Hematopoietic multipotent progenitor cell (in vitro differentiated cells): ENCODE results near the gene ISM2. TPM values are rescaled to one million over a fixed set of nuclear protein-coding genes. Genes with fewer than 3 reads are reported as not detected.

Source experiments
- DNase-seq, 3 donors: peaks; one replicate each; pipeline ENCODE4 v3.0.0-alpha.2; 2011 to 2015; ENCODE audit warnings: low read depth in 2 of 3, low spot score in 2 of 3
- total RNA-seq: library from RNA; depleted of rRNA; stranded (reverse); fragments of >200 nt; gene quantifications from one replicate; pipeline ENCODE4 v1.2.3, GENCODE V29; 2012

Gene ISM2
- total RNA-seq, 1 donor = 0.27 TPM

- no peak for DNase-seq
Observed at GRCh38 chr14:77508876-77509275, 10.3 kb upstream of the ISM2 start.

DNA sequence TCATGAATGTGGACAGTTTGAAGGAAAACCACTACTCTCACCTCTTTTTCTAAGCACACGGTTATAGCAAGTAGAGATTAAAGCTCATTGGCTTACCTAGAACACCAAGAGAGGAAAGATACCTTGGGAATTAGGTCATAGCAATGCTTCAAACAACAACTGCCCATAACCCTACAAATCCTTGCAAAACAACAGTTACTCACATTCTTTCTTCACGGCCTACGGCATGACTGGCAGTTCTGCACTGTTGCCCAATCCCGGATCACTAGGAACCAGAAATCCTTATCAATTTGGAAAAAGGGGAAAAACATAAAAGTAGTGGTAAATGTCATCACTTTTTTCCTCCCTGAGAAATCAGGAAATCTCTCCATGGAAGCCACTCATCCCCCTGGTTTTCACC lies 9.6 kb upstream of the ISM2 start:
- DNase-seq = no peak

GRCh38 chr14:77507762-77508161 lies 9.1 kb upstream of the ISM2 start:
- no peak for DNase-seq

GRCh38 chr14:77505031-77505430 lies 6.4 kb upstream of the ISM2 start:
- no peak for DNase-seq

- DNase-seq = no peak
Observed at GRCh38 chr14:77503138-77503537, 4.5 kb upstream of the ISM2 start.

GRCh38 chr14:77502109-77502782 lies 3.6 kb upstream of the ISM2 start:
- DNase-seq = no peak

- DNase-seq = no peak
Observed at GRCh38 chr14:77498984-77499527, 440 bp upstream of the ISM2 start.

GRCh38 chr14:77495334-77495733 lies 3.3 kb downstream of the ISM2 start:
- DNase-seq = no peak

DNA sequence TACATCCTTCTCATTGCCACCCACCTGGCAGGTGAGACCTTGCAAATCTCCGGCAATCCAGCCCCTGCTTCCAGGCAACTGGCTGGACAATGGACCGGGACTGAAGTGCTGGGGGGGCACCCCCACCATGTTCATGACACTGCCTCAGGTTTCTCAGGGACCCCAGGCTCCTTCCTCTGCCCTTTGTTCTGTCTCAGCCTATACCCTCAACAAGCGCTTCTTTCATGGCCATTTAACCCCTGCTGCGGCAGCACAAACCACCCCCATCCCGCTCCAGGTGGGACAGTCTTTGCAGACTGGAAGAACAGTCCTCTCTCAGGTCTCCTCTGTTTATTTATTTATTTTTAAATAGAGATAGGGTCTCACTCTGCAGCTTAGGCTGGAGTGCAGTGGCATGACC lies 7.6 kb downstream of the ISM2 start:
- no peak for DNase-seq

DNA sequence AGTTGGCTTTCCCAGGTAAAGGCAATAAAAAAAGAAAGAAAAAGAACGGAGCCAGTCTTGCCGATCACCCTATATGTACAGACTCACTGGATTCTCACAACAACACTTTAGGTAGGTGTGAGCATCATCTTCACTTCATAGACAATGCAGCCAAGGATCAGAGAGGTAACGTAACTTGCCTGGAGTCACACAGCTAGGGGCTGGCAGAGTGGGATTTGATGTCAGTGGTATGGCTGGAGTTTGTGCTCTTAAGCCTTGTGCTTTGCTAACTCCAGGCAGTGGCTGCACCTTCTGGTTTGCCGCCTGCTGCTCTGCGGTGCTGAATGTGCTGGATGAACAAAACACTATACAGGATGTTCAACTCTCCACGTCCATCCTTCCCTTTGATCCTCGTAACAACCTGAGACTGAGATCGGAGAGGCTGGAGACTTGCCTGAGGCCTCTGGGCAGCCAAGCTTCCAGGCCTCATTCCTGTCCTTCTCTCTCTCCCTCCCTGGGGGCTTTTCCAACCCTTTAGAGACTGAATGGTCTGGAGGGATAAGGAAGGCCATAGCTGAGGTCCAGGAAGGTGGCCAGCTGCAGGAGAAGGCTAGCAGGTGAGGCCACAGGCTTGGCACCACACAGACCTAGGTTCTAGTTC lies 8.1 kb downstream of the ISM2 start:
- DNase-seq = no peak

GRCh38 chr14:77489041-77489440 lies 9.6 kb downstream of the ISM2 start:
- DNase-seq = no peak

- DNase-seq = no peak
Observed at GRCh38 chr14:77488558-77488957, 10.1 kb downstream of the ISM2 start.

DNA sequence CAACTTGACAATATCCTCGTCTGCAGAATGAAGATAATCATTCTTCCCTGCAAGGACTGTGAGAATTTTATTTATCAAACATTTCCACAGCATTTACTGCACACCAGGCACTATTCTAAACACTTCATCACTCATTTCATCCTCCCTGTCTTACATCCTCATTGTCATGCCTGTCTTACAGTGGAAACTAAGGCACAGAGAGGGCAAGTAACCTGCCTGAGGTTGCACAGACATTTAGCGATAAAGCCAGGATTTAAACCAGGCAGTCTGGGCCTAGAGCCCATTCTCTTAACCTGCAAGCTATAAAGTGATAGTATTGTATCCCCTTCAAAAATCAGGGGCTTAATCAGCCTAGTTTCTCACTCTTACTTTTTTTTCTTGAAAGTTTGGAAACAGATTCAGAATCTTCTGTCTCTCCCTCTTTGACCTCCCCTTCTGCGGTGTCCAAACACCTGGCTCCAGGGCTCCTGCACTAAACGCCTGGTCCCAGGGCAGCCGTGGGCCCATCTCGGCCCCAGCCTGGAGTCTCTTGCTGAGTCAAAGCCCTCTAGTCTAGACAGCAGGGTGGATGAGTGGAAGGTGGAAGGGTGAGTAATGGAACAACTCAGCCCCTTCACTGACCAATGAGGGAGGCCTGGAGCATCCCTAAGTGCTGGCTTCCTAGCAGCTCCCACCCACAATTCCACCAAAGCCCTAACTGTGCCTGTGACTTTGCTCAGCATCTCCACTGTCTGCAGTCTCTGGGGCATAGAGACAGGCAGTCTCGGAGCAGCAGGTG lies 12.5 kb downstream of the ISM2 start:
- DNase-seq = no peak

- DNase-seq = no peak
Observed at GRCh38 chr14:77485256-77485655, 13.4 kb downstream of the ISM2 start.

DNA sequence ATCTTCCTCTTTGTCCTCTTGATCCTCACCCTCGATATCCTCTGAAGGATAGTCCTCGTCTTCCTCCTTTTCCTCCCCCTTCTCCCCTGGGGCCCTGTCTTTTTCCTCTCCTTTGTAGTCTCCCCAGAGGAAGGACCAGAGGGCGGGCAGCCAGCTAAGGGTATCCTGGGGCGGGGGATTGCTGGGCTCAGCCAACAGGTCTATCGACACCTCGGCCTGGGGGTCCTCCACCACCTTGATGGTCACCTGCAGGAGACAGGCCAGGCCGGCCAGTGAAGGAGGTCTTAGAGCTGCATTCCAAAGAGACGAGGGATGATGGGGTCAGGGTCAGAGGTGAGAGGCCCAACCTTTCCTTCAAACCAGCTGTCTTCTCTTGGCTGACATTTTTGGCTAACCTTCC lies 16.2 kb downstream of the ISM2 start:
- DNase-seq = no peak

DNA sequence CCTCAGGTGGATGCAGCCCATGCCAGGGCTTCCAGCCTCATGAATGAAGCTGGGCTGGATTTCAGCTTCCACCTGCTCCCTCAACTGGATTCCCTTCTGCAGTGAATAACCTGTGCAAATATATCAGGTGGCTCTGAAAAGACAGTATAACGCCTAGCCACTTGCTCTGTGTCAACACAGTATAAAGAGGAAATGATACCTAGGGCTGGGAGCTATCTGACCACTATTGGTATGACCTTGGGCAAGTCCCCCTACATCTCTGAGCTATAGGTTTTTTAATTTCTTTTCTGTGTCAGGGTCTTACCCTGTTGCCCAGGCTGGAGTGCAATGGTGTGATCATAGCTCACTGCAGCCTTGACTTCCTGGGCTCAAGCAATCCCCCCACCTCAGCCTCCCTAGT lies 19.8 kb downstream of the ISM2 start:
- no peak for DNase-seq

- DNase-seq = no peak
Observed at GRCh38 chr14:77478029-77478428, 20.6 kb downstream of the ISM2 start.

GRCh38 chr14:77475432-77476115 lies 23.0 kb downstream of the ISM2 start:
- DNase-seq = no peak

GRCh38 chr14:77474479-77475177 lies 24.0 kb downstream of the ISM2 start:
- DNase-seq = no peak

GRCh38 chr14:77473921-77474320 lies 24.7 kb downstream of the ISM2 start:
- no peak for DNase-seq
